Mesothelial cell of epicardium (in vitro differentiated cells): ENCODE results near the gene C4orf50. TPM values are rescaled to one million over a fixed set of nuclear protein-coding genes. Genes with fewer than 3 reads are reported as not detected.

Experiments used
- DNase-seq, 2 experiments: peaks; one replicate each; pipeline ENCODE4 v3.0.0; 2021; ENCODE audit warnings: low spot score in 2 of 2; ENCODE audit not compliant: unreplicated experiment in 2 of 2
- H3K27ac Mint-ChIP-seq: 2 replicates; pipeline ENCODE4 v1.8.0; 2021; ENCODE audit warnings: mixed read lengths
- H3K27me3 Mint-ChIP-seq: 2 replicates; pipeline ENCODE4 v1.8.0; 2021; ENCODE audit warnings: low read depth, mixed read lengths
- H3K36me3 Mint-ChIP-seq: 2 replicates; pipeline ENCODE4 v1.8.0; 2021; ENCODE audit warnings: mixed read lengths
- H3K4me1 Mint-ChIP-seq: 2 replicates; pipeline ENCODE4 v1.8.0; 2021; ENCODE audit warnings: mixed read lengths
- H3K4me3 Mint-ChIP-seq: 2 replicates; pipeline ENCODE4 v1.8.0; 2021; ENCODE audit warnings: mild to moderate bottlenecking, moderate library complexity, mixed read lengths
- H3K9me3 Mint-ChIP-seq: 2 replicates; pipeline ENCODE4 v1.8.0; 2021; ENCODE audit warnings: mixed read lengths
- CTCF ChIP-seq: fragments of 200-600 bp; sonication (generic); IDR thresholded peaks from one replicate; pipeline ENCODE4 v1.5.0; 2021; ENCODE audit warnings: antibody characterized with exemption; ENCODE audit not compliant: unreplicated experiment
- total RNA-seq: library from RNA; stranded (reverse); gene quantifications from 3 replicates; pipeline ENCODE4 v1.2.1, GENCODE V29; 2021

C4orf50 gene
- total RNA-seq, 1 donor from 2014 or later: 0.04 TPM

- no peaks in the 10 kb centered on the region for H3K36me3 Mint-ChIP-seq
- no peak overlapping the region for H3K27ac Mint-ChIP-seq
- H3K9me3 Mint-ChIP-seq: no peaks in the 10 kb centered on the region
- TF ChIP-seq CTCF: no peak
- H3K4me1 Mint-ChIP-seq: no peaks in the 10 kb centered on the region
- no peak for DNase-seq
- no peak overlapping the region for H3K4me3 Mint-ChIP-seq
- peaks cover 58% of the 10 kb centered on the region for H3K27me3 Mint-ChIP-seq
These were observed 15.8 kb downstream of the C4orf50 start for GRCh38 chr4:6002492-6002833.

- Mint-ChIP-seq H3K4me1 (no peaks in the 10 kb centered on the region), H3K27me3 (peaks cover 52% of the 10 kb centered on the region), H3K27ac (no peak overlapping the region), H3K4me3 (no peak overlapping the region), H3K36me3 (no peaks in the 10 kb centered on the region), H3K9me3 (no peaks in the 10 kb centered on the region)
- TF ChIP-seq CTCF: no peak
- DNase-seq: no peak
These were observed 16.3 kb downstream of the C4orf50 start for GRCh38 chr4:6001680-6002491.

- H3K36me3 Mint-ChIP-seq: no peaks in the 10 kb centered on the region
- peak in 1 of 2 experiments; percentile 4 for DNase-seq
- H3K27me3 Mint-ChIP-seq: peaks cover 52% of the 10 kb centered on the region
- TF ChIP-seq CTCF: no peak
- H3K4me3 Mint-ChIP-seq: no peak overlapping the region
- no peaks in the 10 kb centered on the region for H3K9me3 Mint-ChIP-seq
- no peak overlapping the region for H3K27ac Mint-ChIP-seq
- H3K4me1 Mint-ChIP-seq: no peaks in the 10 kb centered on the region
These were observed 18.3 kb downstream of the C4orf50 start for GRCh38 chr4:5999830-6000365.

GRCh38 chr4:5999356-5999755 lies 18.9 kb downstream of the C4orf50 start:
- H3K27me3 Mint-ChIP-seq: peaks cover 55% of the 10 kb centered on the region
- no peak overlapping the region for H3K27ac Mint-ChIP-seq
- no peak for DNase-seq
- no peaks in the 10 kb centered on the region for H3K4me1 Mint-ChIP-seq
- no peaks in the 10 kb centered on the region for H3K36me3 Mint-ChIP-seq
- TF ChIP-seq CTCF: no peak
- no peak overlapping the region for H3K4me3 Mint-ChIP-seq
- no peaks in the 10 kb centered on the region for H3K9me3 Mint-ChIP-seq

- peak; percentile 89 for TF ChIP-seq CTCF
- peaks cover 55% of the 10 kb centered on the region for H3K27me3 Mint-ChIP-seq
- no peaks in the 10 kb centered on the region for H3K4me1 Mint-ChIP-seq
- DNase-seq: peak; percentile 53 to 76
- H3K36me3 Mint-ChIP-seq: no peaks in the 10 kb centered on the region
- no peak overlapping the region for H3K27ac Mint-ChIP-seq
- H3K9me3 Mint-ChIP-seq: no peaks in the 10 kb centered on the region
- no peak overlapping the region for H3K4me3 Mint-ChIP-seq
These were observed 19.8 kb downstream of the C4orf50 start for GRCh38 chr4:5998333-5998936.
